ENCODE results near the gene TTC34.

TTC34 gene

DNA sequence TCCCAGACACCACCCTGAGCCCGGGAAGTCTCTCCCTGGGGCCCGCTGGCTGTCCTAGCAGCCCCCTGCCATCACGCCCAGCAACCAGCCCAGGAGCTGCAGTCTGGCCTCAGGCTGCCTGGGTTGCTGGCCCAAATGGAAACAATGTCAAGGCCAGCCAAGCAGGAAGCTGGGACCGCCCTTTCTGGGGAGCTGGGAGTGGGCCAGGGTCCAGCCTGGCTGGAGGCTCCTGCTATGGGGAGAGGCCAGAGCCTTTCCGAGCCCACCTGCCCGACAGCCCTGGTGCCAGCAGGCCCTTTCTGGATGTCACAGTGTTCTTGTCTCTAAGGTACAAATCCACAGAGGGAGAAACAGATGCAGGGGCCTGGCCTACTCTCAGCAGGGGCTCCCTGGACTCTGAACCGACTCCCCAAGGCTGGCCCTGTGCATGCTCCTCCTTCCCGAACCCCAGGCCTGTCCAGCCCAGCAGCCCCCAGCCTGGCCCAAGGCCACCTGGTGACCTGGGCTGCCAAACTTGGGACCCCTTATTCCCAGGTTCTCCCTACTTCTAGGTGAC is 167.5 kb downstream of the TTC34 start:
- TF ChIP-seq, protein P1, sequence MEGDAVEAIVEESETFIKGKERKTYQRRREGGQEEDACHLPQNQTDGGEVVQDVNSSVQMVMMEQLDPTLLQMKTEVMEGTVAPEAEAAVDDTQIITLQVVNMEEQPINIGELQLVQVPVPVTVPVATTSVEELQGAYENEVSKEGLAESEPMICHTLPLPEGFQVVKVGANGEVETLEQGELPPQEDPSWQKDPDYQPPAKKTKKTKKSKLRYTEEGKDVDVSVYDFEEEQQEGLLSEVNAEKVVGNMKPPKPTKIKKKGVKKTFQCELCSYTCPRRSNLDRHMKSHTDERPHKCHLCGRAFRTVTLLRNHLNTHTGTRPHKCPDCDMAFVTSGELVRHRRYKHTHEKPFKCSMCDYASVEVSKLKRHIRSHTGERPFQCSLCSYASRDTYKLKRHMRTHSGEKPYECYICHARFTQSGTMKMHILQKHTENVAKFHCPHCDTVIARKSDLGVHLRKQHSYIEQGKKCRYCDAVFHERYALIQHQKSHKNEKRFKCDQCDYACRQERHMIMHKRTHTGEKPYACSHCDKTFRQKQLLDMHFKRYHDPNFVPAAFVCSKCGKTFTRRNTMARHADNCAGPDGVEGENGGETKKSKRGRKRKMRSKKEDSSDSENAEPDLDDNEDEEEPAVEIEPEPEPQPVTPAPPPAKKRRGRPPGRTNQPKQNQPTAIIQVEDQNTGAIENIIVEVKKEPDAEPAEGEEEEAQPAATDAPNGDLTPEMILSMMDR (IDR thresholded peaks at IDR 0.05; ENCODE audit: low read depth, low read length), result no peak
- no peak overlapping the region for H3K4me3 ChIP-seq (ENCODE audit: low read depth, low read length)
- no peak for DNase-seq (ENCODE audit: low read depth, low spot score)
- in situ Hi-C loops (cut with HindIII; ENCODE audit: low sequenced_read_pairs), result no loop called here

DNA sequence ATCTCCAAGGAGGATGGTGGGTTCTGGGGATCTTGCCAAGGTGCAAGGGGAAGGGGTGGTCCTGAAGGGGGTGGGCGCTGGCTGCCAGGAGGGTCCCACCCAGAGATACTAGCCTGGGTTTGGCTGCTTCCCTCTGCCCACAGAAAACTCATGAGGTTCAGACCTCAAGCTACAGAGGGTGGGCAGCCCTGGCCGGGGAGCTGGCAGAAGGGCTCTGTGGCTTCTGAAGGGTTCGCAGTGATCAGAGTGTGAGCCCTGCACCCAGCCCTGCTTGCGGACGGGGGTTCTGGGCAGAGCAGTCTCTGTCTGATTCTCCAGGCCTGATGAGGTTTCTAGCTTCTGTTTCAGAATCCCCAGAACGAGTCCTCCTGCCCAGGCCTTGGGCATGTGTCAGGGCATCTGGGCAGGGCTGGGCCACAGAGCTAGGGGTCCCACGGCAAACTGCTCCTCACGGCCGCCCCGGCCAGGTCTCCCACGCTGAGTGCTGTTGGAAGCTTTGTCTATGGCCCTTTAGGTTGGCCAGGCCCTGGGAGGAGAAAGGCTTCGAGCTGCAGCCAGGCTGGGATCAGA is 168.0 kb downstream of the TTC34 start:
- no peak overlapping the region for H3K4me3 ChIP-seq (ENCODE audit: low read depth, low read length)
- DNase-seq (ENCODE audit: low read depth, low spot score), result no peak
- in situ Hi-C loops (cut with HindIII; ENCODE audit: low sequenced_read_pairs), result no loop called here
- TF ChIP-seq, protein P1 (IDR thresholded peaks at IDR 0.05; ENCODE audit: low read depth, low read length), result no peak

DNA sequence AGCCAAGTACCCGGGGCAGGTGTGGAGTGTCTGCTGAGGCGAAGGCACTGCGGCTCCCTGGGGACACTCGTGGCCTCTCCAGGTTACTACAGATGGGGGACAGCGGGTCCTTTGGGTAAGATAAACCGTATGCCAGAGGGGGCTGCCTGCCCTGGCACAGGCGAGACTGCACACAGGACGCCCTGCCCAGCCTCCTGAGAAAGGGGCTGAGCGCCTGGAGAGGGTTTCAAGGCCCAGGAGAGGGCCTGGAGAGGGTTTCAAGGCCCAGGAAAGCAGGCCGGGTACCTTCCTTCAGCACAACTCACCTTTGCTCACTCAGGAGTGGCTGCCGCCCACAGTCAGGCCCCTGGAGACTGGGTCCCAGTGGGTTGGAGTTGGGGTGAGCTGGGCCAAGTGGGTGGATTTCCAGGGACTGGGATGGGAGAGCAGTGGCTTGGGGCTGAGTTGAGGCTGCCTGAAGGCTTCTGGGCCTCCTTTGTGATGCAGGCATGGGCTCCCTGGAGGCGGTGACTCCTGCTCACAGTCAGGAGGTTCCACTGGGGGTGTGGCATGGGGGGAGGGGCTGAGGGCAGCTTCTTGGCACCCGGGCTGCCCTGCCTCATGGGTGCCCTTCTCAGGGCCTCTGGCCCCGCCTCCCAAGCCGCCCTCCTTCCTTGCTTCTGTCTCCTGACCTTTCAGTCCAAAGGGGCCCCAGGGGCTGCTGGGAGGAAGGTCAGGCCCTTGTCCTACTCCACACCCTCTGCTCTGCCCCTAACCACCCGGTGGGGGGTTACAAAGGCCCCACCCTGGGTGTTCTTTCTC is 168.7 kb downstream of the TTC34 start, which contains the start of gene MMEL1:
Gene MMEL1, minus strand, starts transcription at position 456 of the 801 bp plus-strand sequence. CDS start 3,532 bp downstream, outside the sequence.
- in situ Hi-C loops (cut with HindIII; ENCODE audit: low sequenced_read_pairs), result no loop called here
- no peak within 1 kb of the TSS for H3K4me3 ChIP-seq (ENCODE audit: low read depth, low read length)
- TF ChIP-seq, protein P1 (IDR thresholded peaks at IDR 0.05; ENCODE audit: low read depth, low read length), result no peak
- DNase-seq (ENCODE audit: low read depth, low spot score), result no peak

DNA sequence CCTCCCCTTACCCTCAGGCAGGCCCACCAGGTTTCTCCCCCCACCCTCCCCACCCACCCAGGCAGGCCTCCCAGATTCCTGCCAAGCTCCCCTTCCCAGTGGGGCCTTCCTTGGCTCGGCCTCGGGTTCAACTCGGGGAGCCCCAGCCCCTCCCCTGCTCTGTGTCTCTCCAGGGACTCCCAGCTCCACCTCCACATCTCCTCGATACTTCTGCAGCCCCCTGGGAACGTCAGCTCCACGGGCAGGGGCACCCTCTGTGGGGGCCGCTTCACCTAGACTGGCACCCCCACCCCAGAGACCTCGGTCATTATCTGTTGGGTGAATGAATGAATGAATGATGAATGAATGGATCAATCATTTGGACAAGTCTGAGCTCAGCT is 169.5 kb downstream of the TTC34 start:
- DNase-seq (ENCODE audit: low read depth, low spot score), result no peak
- TF ChIP-seq, protein P1 (IDR thresholded peaks at IDR 0.05; ENCODE audit: low read depth, low read length), result no peak
- no peak overlapping the region for H3K4me3 ChIP-seq (ENCODE audit: low read depth, low read length)
- in situ Hi-C loops (cut with HindIII; ENCODE audit: low sequenced_read_pairs), result no loop called here

DNA sequence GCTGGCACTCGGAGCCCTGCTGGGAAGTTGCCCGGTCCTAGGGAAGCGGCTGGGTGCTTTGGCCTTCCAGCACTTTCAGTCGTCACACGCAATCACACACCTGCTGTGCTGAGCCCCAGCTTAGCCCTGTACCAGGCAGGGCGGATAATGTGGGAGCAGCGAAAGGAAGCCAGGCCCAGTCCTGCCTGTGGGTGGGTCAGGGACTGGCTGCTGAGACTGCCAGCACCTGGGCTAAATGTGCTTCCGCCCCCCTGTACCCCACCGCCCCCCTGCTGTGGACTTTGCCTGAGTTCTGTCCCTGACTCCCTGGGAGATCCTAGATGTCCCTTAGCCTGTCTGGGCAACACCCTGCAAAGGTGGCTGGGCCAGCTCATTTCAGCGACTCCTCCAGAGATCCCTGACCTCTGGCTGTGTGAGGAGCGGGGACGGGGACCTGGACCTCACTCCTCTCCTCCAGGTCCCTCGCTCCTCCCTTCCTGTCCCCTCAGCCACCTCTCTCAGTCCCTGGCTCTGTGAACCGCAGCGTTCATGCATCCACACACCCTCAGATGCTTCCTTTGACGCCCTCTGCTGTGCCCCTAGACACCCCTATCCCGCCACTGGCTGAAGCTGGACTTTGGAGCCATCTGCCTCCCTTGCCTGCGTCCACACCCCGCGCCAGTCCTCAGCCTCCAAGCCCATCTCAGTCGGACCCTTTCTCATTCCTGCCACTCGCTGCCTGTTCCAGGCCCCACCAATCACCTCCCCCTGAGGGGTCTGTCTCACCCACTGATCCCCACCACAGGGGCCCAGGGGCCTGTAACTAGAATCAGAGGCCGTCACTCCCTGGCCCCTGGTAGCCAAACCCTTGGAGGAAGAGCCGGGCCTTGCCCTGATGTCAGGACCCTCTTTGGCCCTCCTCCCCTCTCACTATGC is 170.1 kb downstream of the TTC34 start:
- DNase-seq (ENCODE audit: low read depth, low spot score), result no peak
- in situ Hi-C loops (cut with HindIII; ENCODE audit: low sequenced_read_pairs), result no loop called here
- TF ChIP-seq, protein P1 (IDR thresholded peaks at IDR 0.05; ENCODE audit: low read depth, low read length), result no peak
- no peak overlapping the region for H3K4me3 ChIP-seq (ENCODE audit: low read depth, low read length)

DNA sequence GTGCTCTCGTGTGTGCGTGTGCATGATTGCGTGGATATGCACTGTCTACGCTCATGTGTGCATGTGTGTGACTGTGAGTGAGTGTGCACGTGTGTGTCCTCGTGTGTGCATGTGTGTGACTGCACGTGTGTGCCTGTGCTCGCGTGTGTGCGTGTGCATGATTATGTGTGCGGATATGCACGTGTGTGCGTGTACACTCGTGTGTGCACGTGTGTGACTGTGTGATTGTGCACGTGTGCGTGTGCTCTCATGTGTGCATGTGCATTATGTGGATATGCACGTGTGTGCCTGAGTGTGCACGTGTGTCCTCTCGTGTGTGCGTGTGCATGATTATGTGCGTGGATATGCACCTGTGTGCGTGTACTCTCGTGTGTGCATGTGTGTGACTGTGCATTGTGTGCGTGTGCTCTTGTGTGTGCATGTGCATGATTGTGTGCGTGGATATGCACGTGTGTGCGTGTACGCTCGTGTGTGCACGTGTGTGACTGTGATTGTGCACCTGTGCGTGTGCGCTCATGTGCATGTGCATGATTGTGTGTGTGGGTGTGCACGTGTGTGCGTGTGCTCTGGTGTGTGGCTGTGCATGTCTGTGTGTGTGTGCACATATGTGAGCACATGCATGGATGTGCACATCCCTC is 170.9 kb downstream of the TTC34 start:
- H3K4me3 ChIP-seq (ENCODE audit: low read depth, low read length), result no peak overlapping the region
- TF ChIP-seq, protein P1 (IDR thresholded peaks at IDR 0.05; ENCODE audit: low read depth, low read length), result no peak
- in situ Hi-C loops (cut with HindIII; ENCODE audit: low sequenced_read_pairs), result no loop called here
- DNase-seq (ENCODE audit: low read depth, low spot score), result no peak
